Omental fat pad (tissue), 4 donors: ENCODE measurements around the gene PDZRN3. TPM values are rescaled to one million over a fixed set of nuclear protein-coding genes. Genes with fewer than 3 reads are reported as not detected.

Source experiments
- ATAC-seq: fragments of 150-250 bp; one replicate; pipeline ENCODE4 v1.9.1; 2016; ENCODE audit warnings: mild to moderate bottlenecking, moderate library complexity; ENCODE audit not compliant: low FRiP score
- DNase-seq: peaks from one replicate; pipeline ENCODE4 v3.0.0-alpha.2; 2019; ENCODE audit warnings: low spot score
- CTCF ChIP-seq, 3 donors: fragments of 450-650 bp; IDR thresholded peaks; one replicate each; pipeline ENCODE4 v1.5.1; 2016 to 2017; ENCODE audit warnings: antibody characterized with exemption in 3 of 3, mild to moderate bottlenecking in 3 of 3, moderate library complexity in 2 of 3
- total RNA-seq, 4 donors: library from RNA; depleted of rRNA; stranded (reverse); fragments of >200 nt; gene quantifications; one replicate each; pipeline ENCODE4 v1.1.0, GENCODE V29; 2016

The PDZRN3 gene
- total RNA-seq, 4 donors from 2014 or later, result 22.8 to 47.4 (median 37.5) TPM

DNA sequence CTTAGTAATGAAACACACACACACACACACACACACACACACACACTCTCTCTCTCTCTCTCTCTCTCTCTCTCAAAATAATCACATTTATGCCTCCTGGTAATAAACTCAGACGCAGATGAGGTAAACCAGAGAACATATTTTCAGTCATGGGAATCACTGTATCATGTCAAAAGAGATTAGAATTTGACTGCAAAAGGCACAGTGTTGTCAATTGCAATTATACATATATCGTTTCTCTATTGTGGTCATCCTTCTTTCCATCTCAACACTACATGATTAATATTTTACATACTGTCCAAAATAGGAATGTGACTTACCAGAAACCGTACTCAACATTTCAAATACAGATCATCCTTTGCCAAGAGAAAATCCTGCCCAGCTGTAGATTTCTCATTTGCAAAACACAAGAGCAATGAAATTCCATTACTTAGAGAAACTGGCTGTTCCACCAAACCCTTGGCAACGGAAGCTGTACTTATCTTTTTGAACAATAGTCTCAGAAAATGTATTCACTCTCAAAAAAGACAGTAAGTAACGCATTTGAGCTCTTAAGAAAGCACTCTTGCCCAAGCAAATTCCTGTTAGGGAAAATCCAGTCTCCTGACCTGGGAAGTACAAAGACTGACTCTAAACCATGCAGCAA is 24.3 kb downstream of the PDZRN3 start:
- ATAC-seq, result peak; percentile 55
- DNase-seq, result no peak
- no peak for TF ChIP-seq CTCF (IDR thresholded peaks at IDR 0.05)

DNA sequence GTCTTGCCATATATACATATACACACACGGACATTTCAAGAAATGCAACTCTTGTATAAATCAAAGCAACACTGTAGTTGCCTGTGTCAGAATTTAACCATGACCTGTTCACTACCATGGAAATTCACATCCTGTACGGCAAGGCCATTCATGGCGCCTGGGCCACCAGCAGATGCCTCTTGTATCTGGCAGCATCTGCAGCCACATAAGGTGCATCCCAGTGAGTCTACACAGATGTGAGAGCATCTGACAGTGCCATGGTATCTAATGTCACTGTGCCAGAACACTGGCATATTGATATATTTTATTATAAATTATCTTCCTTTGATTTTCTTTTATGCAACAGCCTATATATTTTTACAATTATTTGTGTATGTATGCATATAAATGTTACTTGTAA is 25.1 kb downstream of the PDZRN3 start:
- DNase-seq (no peak), ATAC-seq (no peak)
- TF ChIP-seq CTCF (IDR thresholded peaks at IDR 0.05), result no peak

GRCh38 chr3:73597476-73597875 is 27.3 kb downstream of the PDZRN3 start:
- DNase-seq (no peak), ATAC-seq (no peak)
- no peak for TF ChIP-seq CTCF (IDR thresholded peaks at IDR 0.05)

DNA sequence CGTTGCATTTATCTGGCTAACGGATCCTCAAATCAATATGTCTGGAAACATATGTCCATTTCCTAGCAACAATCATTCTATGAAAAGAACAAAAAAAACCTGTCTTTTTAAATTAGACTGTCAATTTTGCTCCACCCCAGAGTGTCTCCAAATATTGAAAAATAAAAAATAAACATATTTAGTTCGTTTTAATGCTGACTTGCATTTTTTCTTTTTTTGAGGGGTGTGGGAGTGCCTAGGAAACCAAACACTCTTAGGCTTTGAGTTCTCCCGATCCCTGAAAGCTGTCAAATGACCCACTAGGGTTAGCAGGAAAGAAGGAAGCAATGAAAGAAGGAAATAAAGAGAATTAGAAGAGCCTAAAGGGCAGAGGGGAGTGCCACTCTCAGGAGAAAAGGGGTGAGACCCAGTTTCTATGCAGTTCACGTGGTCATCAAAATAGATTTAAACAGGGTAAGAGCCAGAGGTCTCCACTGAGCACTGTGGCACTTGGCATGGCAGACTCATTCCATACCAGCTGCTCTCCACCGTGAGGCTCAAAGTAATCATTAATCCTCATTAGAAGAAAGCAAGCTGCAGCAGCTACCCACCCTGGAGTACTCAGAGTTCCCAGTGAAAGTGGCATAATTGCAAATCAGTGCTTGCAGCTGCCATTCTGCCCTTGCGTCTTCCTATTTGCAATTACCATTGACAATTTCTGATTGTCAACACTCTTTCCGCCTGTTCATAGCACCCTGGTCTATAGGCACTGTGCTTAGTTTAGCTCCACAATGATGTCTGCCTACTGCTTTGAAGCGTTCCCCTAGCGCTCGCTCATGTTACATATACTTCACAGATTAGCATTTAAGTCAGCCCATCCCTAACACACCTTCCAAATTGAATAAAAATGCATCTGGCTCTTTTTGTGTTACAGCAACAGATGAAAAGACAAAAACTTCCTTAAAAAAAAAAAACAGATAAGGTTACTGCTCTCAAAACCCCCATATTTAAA is 32.3 kb downstream of the PDZRN3 start:
- ATAC-seq (no peak), DNase-seq (no peak)
- no peak for TF ChIP-seq CTCF (IDR thresholded peaks at IDR 0.05)

- TF ChIP-seq CTCF (IDR thresholded peaks at IDR 0.05), result no peak
- ATAC-seq (no peak), DNase-seq (no peak)
Measured at GRCh38 chr3:73591286-73591800, 33.4 kb downstream of the PDZRN3 start.

DNA sequence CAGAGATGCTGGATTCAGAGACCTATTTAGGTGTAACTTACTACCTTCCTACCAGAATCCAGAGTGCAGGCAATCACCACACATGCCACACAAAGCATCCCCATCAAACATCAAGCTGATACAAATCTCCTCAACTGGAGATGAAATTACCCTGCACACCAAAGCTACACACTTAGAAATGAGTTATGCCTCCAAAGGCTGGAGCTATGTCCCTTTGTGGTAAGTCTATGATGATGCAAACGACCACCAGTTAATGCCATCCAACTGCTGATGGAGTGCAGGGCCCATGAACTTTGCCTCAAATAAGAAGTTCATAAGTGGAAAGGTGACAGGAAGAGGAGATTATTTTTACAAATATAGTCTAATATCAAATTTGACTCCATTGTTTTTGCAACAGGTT is 38.1 kb downstream of the PDZRN3 start:
- no peak for TF ChIP-seq CTCF (IDR thresholded peaks at IDR 0.05)
- no peak for ATAC-seq
- no peak for DNase-seq
